ENCODE results near the gene TAOK3. TPM values are rescaled to one million over a fixed set of nuclear protein-coding genes. Genes with fewer than 3 reads are reported as not detected.
"Not testable (repeated sequence)": the region's sequence is repeated elsewhere in the genome, so short reads cannot be mapped to it uniquely, and the experiment has no call there.

The TAOK3 gene
- total RNA-seq, 3 donors from 2014 or later (not counting 1 experiment from before 2014, with no cell fraction given), result 155 to 166 (median 157) TPM

GRCh38 chr12:118417942-118418341 is 45.2 kb upstream of the TAOK3 start:
- no peaks in the 10 kb centered on the region for H3K4me1 Mint-ChIP-seq
- intact Hi-C loops (cut with micrococcal nuclease), result no loop called here
- Histone ChIP-seq H3K4me1 (ENCODE audit: control insufficient read depth, insufficient read depth, low read length) (no peaks in the 10 kb centered on the region), H3K27ac (ENCODE audit: low read length) (no peak overlapping the region), H3K9me3 (ENCODE audit: control insufficient read depth, insufficient read depth, low read length) (no peaks in the 10 kb centered on the region), H3K27me3 (ENCODE audit: control insufficient read depth, insufficient read depth, low read length) (no peaks in the 10 kb centered on the region), H3K4me3 (ENCODE audit: low read length) (no peak overlapping the region), H3K36me3 (ENCODE audit: control insufficient read depth, insufficient read depth, low read length) (peaks cover 32% of the 10 kb centered on the region)
- peaks cover 36% of the 10 kb centered on the region for H3K36me3 Mint-ChIP-seq
- no peaks in the 10 kb centered on the region for H3K27me3 Mint-ChIP-seq (ENCODE audit: low read depth in 2 of 2)
- no peaks in the 10 kb centered on the region for H3K9me3 Mint-ChIP-seq
- H3K27ac Mint-ChIP-seq, result no peak overlapping the region
- no peak for ATAC-seq
- DNase-seq, result no peak
- 96% methylated on average over 3 of the region's 3 CpGs for WGBS (ENCODE audit: insufficient coverage)
- no peak overlapping the region for H3K4me3 Mint-ChIP-seq
- TF ChIP-seq CTCF (IDR thresholded peaks at IDR 0.05), result no peak

GRCh38 chr12:118409834-118410233 is 37.1 kb upstream of the TAOK3 start:
- Mint-ChIP-seq H3K9me3 (no peaks in the 10 kb centered on the region), H3K27me3 (ENCODE audit: low read depth in 2 of 2) (no peaks in the 10 kb centered on the region), H3K36me3 (peaks cover 31% of the 10 kb centered on the region), H3K4me3 (no peak overlapping the region), H3K27ac (no peak overlapping the region), H3K4me1 (no peaks in the 10 kb centered on the region)
- no peak for TF ChIP-seq CTCF (IDR thresholded peaks at IDR 0.05)
- H3K27ac ChIP-seq (ENCODE audit: low read length), result no peak overlapping the region
- intact Hi-C loops (cut with micrococcal nuclease), result loop anchor here (5.0 to 10.0 kb wide), 3 partner anchors 627 to 1255 kb away; partner anchors contain the start of gene PRKAB1
- H3K4me1 ChIP-seq (ENCODE audit: control insufficient read depth, insufficient read depth, low read length), result no peaks in the 10 kb centered on the region
- H3K4me3 ChIP-seq (ENCODE audit: low read length), result no peak overlapping the region
- H3K27me3 ChIP-seq (ENCODE audit: control insufficient read depth, insufficient read depth, low read length), result no peaks in the 10 kb centered on the region
- DNase-seq (no peak), ATAC-seq (no peak)
- WGBS (ENCODE audit: insufficient coverage), result 96% methylated on average over 2 of the region's 2 CpGs
- H3K9me3 ChIP-seq (ENCODE audit: control insufficient read depth, insufficient read depth, low read length), result peaks cover 2% of the 10 kb centered on the region
- H3K36me3 ChIP-seq (ENCODE audit: control insufficient read depth, insufficient read depth, low read length), result peaks cover 51% of the 10 kb centered on the region

GRCh38 chr12:118408241-118408640 is 35.5 kb upstream of the TAOK3 start:
- H3K36me3 Mint-ChIP-seq, result peaks cover 26% of the 10 kb centered on the region
- not testable (repeated sequence) for H3K27me3 Mint-ChIP-seq (ENCODE audit: low read depth in 2 of 2); H3K27me3 ChIP-seq (ENCODE audit: control insufficient read depth, insufficient read depth, low read length); DNase-seq; H3K27ac Mint-ChIP-seq; H3K4me3 ChIP-seq (ENCODE audit: low read length); H3K4me1 Mint-ChIP-seq; H3K4me1 ChIP-seq (ENCODE audit: control insufficient read depth, insufficient read depth, low read length); H3K9me3 ChIP-seq (ENCODE audit: control insufficient read depth, insufficient read depth, low read length); ATAC-seq; H3K27ac ChIP-seq (ENCODE audit: low read length); H3K9me3 Mint-ChIP-seq; H3K4me3 Mint-ChIP-seq
- intact Hi-C loops (cut with micrococcal nuclease), result loop anchor here (5.0 to 10.0 kb wide), 3 partner anchors 629 to 1257 kb away; partner anchors contain the start of gene PRKAB1
- 98% methylated on average over 8 of the region's 8 CpGs for WGBS (ENCODE audit: insufficient coverage)
- H3K36me3 ChIP-seq (ENCODE audit: control insufficient read depth, insufficient read depth, low read length), result peaks cover 43% of the 10 kb centered on the region

GRCh38 chr12:118404876-118405521 is 32.3 kb upstream of the TAOK3 start:
- intact Hi-C loops (cut with micrococcal nuclease), result loop anchor here (5.0 to 10.0 kb wide), 3 partner anchors 632 to 1260 kb away; partner anchors contain the start of gene PRKAB1
- H3K36me3 ChIP-seq (ENCODE audit: control insufficient read depth, insufficient read depth, low read length), result peaks cover 41% of the 10 kb centered on the region
- no peaks in the 10 kb centered on the region for H3K4me1 ChIP-seq (ENCODE audit: control insufficient read depth, insufficient read depth, low read length)
- H3K9me3 Mint-ChIP-seq, result no peaks in the 10 kb centered on the region
- no peak overlapping the region for H3K4me3 ChIP-seq (ENCODE audit: low read length)
- peak; percentile 82 for TF ChIP-seq CTCF (IDR thresholded peaks at IDR 0.05)
- DNase-seq, result peak; percentile 24 to 67
- H3K27me3 Mint-ChIP-seq (ENCODE audit: low read depth in 2 of 2), result no peaks in the 10 kb centered on the region
- H3K36me3 Mint-ChIP-seq, result peaks cover 34% of the 10 kb centered on the region
- H3K4me1 Mint-ChIP-seq, result no peaks in the 10 kb centered on the region
- H3K27me3 ChIP-seq (ENCODE audit: control insufficient read depth, insufficient read depth, low read length), result no peaks in the 10 kb centered on the region
- H3K4me3 Mint-ChIP-seq, result no peak overlapping the region
- peak in 2 of 3 donors; percentile 53 to 68 for ATAC-seq
- no CpG with 5 or more reads among the region's 4 CpGs for WGBS (ENCODE audit: insufficient coverage)
- no peak overlapping the region for H3K27ac Mint-ChIP-seq
- no peaks in the 10 kb centered on the region for H3K9me3 ChIP-seq (ENCODE audit: control insufficient read depth, insufficient read depth, low read length)
- no peak overlapping the region for H3K27ac ChIP-seq (ENCODE audit: low read length)

Measured in natural killer cell (primary cell).